Mesenteric fat pad (tissue), 1 donor: Measurements from ENCODE around the gene KIAA0408. TPM values are rescaled to one million over a fixed set of nuclear protein-coding genes. Genes with fewer than 3 reads are reported as not detected.
"Not testable (repeated sequence)": the region's sequence is repeated elsewhere in the genome, so short reads cannot be mapped to it uniquely, and the experiment has no call there.

ENCODE experiments used
- DNase-seq: peaks from one replicate; pipeline ENCODE4 v3.0.0-alpha.2; 2020; ENCODE audit warnings: low spot score
- total RNA-seq: library from RNA; stranded (reverse); fragmentation: NEBNext Ultra II Directional; extraction: Animal tissue kit (Norgen Biotek cat#: 25700); gene quantifications from one replicate; pipeline ENCODE4 v1.2.1, GENCODE V29; 2021
- donor health status: DM: yes; HTN: yes; CAD: no.

The KIAA0408 gene
- total RNA-seq, 1 donor from 2014 or later = 2.7 TPM

GRCh38 chr6:127415096-127415495 is 44.1 kb downstream of the KIAA0408 start:
- DNase-seq = no peak

GRCh38 chr6:127413123-127413522 is 46.1 kb downstream of the KIAA0408 start:
- not testable (repeated sequence) for DNase-seq

GRCh38 chr6:127412016-127412415 is 47.2 kb downstream of the KIAA0408 start:
- DNase-seq = not testable (repeated sequence)

Other genes starting within 250 kb of the KIAA0408 start
- gene RNF146, start 192.5 kb downstream of the KIAA0408 start, total RNA-seq = 41.7 TPM
- 70.7 TPM for gene ECHDC1, start 115.8 kb downstream of the KIAA0408 start, total RNA-seq
- gene C6orf58, start 117.8 kb upstream of the KIAA0408 start, total RNA-seq = not detected